ENCODE data around the gene HUWE1. TPM values are rescaled to one million over a fixed set of nuclear protein-coding genes. Genes with fewer than 3 reads are reported as not detected.

The HUWE1 gene
- total RNA-seq, 4 donors from 2014 or later, result 104 to 117 (median 112) TPM

GRCh38 chrX:53583571-53583970 is 102.9 kb downstream of the HUWE1 start:
- no peak for TF ChIP-seq CTCF (IDR thresholded peaks at IDR 0.05; ENCODE audit: low read depth)

- TF ChIP-seq CTCF (IDR thresholded peaks at IDR 0.05; ENCODE audit: low read depth), result no peak
These were observed 105.6 kb downstream of the HUWE1 start for GRCh38 chrX:53580742-53581504.

GRCh38 chrX:53571494-53571893 is 115.0 kb downstream of the HUWE1 start:
- TF ChIP-seq CTCF (IDR thresholded peaks at IDR 0.05; ENCODE audit: low read depth), result no peak

GRCh38 chrX:53563324-53563723 is 123.2 kb downstream of the HUWE1 start:
- TF ChIP-seq CTCF (IDR thresholded peaks at IDR 0.05; ENCODE audit: low read depth), result no peak

GRCh38 chrX:53561912-53562311 is 124.6 kb downstream of the HUWE1 start:
- no peak for TF ChIP-seq CTCF (IDR thresholded peaks at IDR 0.05; ENCODE audit: low read depth)

GRCh38 chrX:53558646-53559045 is 127.9 kb downstream of the HUWE1 start:
- TF ChIP-seq CTCF (IDR thresholded peaks at IDR 0.05; ENCODE audit: low read depth), result no peak

- TF ChIP-seq CTCF (IDR thresholded peaks at IDR 0.05; ENCODE audit: low read depth), result no peak
These were observed 129.7 kb downstream of the HUWE1 start for GRCh38 chrX:53556868-53557267.
